Neuronal stem cell (in vitro differentiated cells): ENCODE results near the gene CSF3.

Experiments
- DNase-seq: peaks from one replicate; pipeline ENCODE4 v3.0.0-alpha.2; 2013; ENCODE audit warnings: low spot score
- H2AFZ ChIP-seq: one replicate; pipeline ENCODE4 v1.6.1; 2013; ENCODE audit warnings: mild to moderate bottlenecking, low read length, inconsistent platforms
- H2AK5ac ChIP-seq: 2 replicates; pipeline ENCODE4 v1.6.1; 2013; ENCODE audit warnings: low read depth, mild to moderate bottlenecking, inconsistent platforms, low read length, moderate library complexity, mixed read lengths
- H2BK120ac ChIP-seq: 2 replicates; pipeline ENCODE4 v1.6.1; 2013; ENCODE audit warnings: low read depth, mild to moderate bottlenecking, inconsistent platforms, low read length, moderate library complexity, mixed read lengths
- H2BK12ac ChIP-seq: one replicate; pipeline ENCODE4 v1.6.1; 2013; ENCODE audit warnings: low read length, inconsistent platforms
- H2BK15ac ChIP-seq: 2 replicates; pipeline ENCODE4 v1.6.1; 2013; ENCODE audit warnings: mild to moderate bottlenecking, low read length, inconsistent platforms, mixed read lengths
- H2BK5ac ChIP-seq: one replicate; pipeline ENCODE4 v1.6.1; 2013; ENCODE audit warnings: inconsistent platforms, mild to moderate bottlenecking, low read length, moderate library complexity
- H3K14ac ChIP-seq: one replicate; pipeline ENCODE4 v1.6.1; 2013; ENCODE audit warnings: low read length, inconsistent platforms
- H3K18ac ChIP-seq: 2 replicates; pipeline ENCODE4 v1.6.1; 2013; ENCODE audit warnings: low read length, inconsistent platforms
- H3K23ac ChIP-seq: 2 replicates; pipeline ENCODE4 v1.6.1; 2013; ENCODE audit warnings: low read depth, mild to moderate bottlenecking, mixed read lengths, low read length, inconsistent platforms; ENCODE audit not compliant: poor library complexity
- H3K27ac ChIP-seq: replicated peaks from 3 replicates; pipeline ENCODE4 v1.5.1; 2013; ENCODE audit warnings: low read length, inconsistent platforms
- H3K27me3 ChIP-seq, 3 experiments: 2 replicates each; pipeline ENCODE4 v1.6.1; 2013; ENCODE audit warnings: low read length in 3 of 3, mild to moderate bottlenecking in 2 of 3, inconsistent platforms in 1 of 3, low read depth in 1 of 3, mixed read lengths in 1 of 3, moderate library complexity in 1 of 3; ENCODE audit not compliant: control insufficient read depth in 3 of 3, insufficient read depth in 3 of 3
- H3K36me3 ChIP-seq, 2 donors: replicated peaks in 1 of 2; 2 replicates each; pipeline ENCODE4 v1.6.1; 2013; ENCODE audit warnings: low read length in 2 of 2; ENCODE audit not compliant: control insufficient read depth in 2 of 2, insufficient read depth in 2 of 2
- H3K4ac ChIP-seq: 2 replicates; pipeline ENCODE4 v1.6.1; 2013; ENCODE audit warnings: inconsistent platforms, mild to moderate bottlenecking, low read length, moderate library complexity
- H3K4me1 ChIP-seq, 2 donors: 1 replicate in 1 of 2; 2 replicates in 1 of 2; pipeline ENCODE4 v1.6.1; 2013; ENCODE audit warnings: low read length in 2 of 2, low read depth in 1 of 2; ENCODE audit not compliant: control insufficient read depth in 2 of 2, insufficient read depth in 1 of 2
- H3K4me2 ChIP-seq: one replicate; pipeline ENCODE4 v1.6.1; 2013; ENCODE audit warnings: mild to moderate bottlenecking, low read length, inconsistent platforms; ENCODE audit not compliant: insufficient read depth, poor library complexity, severe bottlenecking
- H3K4me3 ChIP-seq, 2 donors: 2 replicates each; pipeline ENCODE4 v1.5.1; 2013; ENCODE audit warnings: low read length in 2 of 2, mild to moderate bottlenecking in 2 of 2, inconsistent platforms in 1 of 2, moderate library complexity in 1 of 2
- H3K79me1 ChIP-seq: one replicate; pipeline ENCODE4 v1.6.1; 2013; ENCODE audit warnings: low read depth, mild to moderate bottlenecking, inconsistent platforms, low read length, moderate library complexity
- H3K9ac ChIP-seq: one replicate; pipeline ENCODE4 v1.6.1; 2013; ENCODE audit warnings: mild to moderate bottlenecking, low read depth, low read length, inconsistent platforms; ENCODE audit not compliant: poor library complexity
- H3K9me3 ChIP-seq, 2 donors: replicated peaks in 1 of 2; 2 replicates each; pipeline versions ENCODE3 to v1.6.1; 2013; ENCODE audit warnings: low read length in 2 of 2, mild to moderate bottlenecking in 2 of 2, inconsistent platforms in 1 of 2, low read depth in 1 of 2, mixed read lengths in 1 of 2, moderate library complexity in 1 of 2; ENCODE audit not compliant: control insufficient read depth in 2 of 2, insufficient read depth in 1 of 2
- H4K8ac ChIP-seq: one replicate; pipeline ENCODE4 v1.6.1; 2013; ENCODE audit warnings: low read depth, mild to moderate bottlenecking, inconsistent platforms, low read length, moderate library complexity
- H4K91ac ChIP-seq: one replicate; pipeline ENCODE4 v1.6.1; 2013; ENCODE audit warnings: low read length, low read depth, mild to moderate bottlenecking, inconsistent platforms; ENCODE audit not compliant: poor library complexity
- WGBS, 2 donors: extraction: QIAGEN DNeasy Blood & Tissue Kit; methylation state at CpG; one replicate each; pipeline ENCODE4 v1.1.7; 2013; ENCODE audit warnings: missing lambda C conversion rate in 2 of 2, mixed read lengths in 1 of 2; ENCODE audit not compliant: insufficient read length in 2 of 2, insufficient replicate concordance in 1 of 2; ENCODE audit errors: extremely low coverage in 2 of 2; 5-methylcytosine and 5-hydroxymethylcytosine counted together

Gene CSF3

DNA sequence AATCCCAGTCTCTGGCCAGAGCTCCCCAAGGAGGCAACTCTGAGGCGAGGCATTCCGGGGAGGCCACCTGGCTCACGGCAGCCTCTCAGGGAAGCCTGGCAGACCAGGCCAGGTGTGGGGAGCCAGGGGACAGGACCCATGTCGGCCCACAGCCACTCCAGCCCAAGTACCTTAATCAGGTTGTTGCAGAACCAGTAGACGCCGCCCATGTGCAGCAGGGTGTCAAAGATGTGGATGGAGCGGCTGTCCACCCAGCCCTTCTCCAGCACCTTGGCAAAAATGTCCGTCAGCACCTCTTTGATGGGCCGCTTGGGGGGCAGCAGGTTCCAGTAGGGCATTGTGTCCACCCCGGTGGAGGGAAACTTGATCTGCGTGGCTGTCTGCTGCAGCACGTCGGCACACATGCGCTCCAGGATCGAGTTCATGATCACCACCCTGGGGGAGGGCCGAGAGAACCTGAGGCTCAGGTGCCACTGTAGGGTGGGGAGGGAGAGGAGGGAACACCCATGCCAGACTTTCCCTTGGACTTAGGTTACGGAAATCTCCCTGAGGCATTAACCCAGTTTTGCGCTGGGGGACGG lies 7.8 kb downstream of the CSF3 start:
- no peak overlapping the region for H3K4me2 ChIP-seq
- peaks cover 4% of the 10 kb centered on the region for H3K79me1 ChIP-seq
- H3K4me1 ChIP-seq: peaks cover 9 to 16% of the 10 kb centered on the region in 2 donors
- H4K8ac ChIP-seq: no peak overlapping the region
- H3K23ac ChIP-seq: peak overlapping the region; percentile 80
- H3K27ac ChIP-seq: no peak overlapping the region
- H2BK15ac ChIP-seq: no peak overlapping the region
- H2AK5ac ChIP-seq: no peak overlapping the region
- H3K18ac ChIP-seq: no peak overlapping the region
- no peak overlapping the region for H3K9ac ChIP-seq
- H3K4me3 ChIP-seq: peak overlapping the region in 1 of 2 donors; percentile 26
- H3K9me3 ChIP-seq: no peaks in the 10 kb centered on the region
- H2BK120ac ChIP-seq: no peak overlapping the region
- no CpG with 5 or more reads among the region's 19 CpGs for WGBS, 2 donors
- no peak overlapping the region for H3K14ac ChIP-seq
- H4K91ac ChIP-seq: no peak overlapping the region
- H3K27me3 ChIP-seq: no peaks in the 10 kb centered on the region
- H3K4ac ChIP-seq: no peak overlapping the region
- no peak overlapping the region for H2BK12ac ChIP-seq
- peaks cover 43 to 92% of the 10 kb centered on the region in 2 donors for H3K36me3 ChIP-seq
- H2AFZ ChIP-seq: no peak overlapping the region
- no peak for DNase-seq
- H2BK5ac ChIP-seq: no peak overlapping the region

DNA sequence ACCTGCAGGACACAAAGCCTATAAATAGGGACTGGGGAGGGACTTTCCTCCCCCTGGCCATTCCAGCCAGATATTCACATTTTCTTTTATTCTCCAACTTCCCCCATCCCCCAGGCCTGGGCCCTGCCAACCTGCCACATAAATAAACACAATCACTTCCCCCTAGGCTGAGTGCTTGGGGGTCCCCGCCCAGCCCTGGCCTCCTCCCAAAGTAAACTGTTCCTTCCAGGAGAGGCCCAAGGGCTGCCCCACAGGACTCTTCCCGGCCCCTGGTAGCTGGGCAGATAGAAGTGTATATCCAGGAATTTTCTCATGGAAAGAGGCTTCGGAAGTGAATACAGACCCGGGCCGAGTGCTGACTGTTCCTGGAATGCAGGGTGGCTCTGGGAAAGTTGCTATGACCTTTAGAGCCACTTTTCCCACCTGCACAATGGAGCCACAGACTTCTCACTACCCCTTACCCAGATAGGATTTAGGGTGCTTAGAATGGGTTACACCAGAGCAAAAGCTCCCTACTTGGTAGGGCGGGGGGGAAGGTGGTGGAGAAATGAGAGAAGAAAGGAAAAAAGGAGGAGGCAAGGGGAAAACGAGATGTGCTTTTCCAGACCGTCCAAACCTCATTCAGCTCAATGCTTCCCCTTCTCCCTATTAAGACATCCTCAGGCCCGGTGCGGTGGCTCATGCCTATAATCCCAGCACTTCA lies 8.5 kb downstream of the CSF3 start:
- no peak for DNase-seq

DNA sequence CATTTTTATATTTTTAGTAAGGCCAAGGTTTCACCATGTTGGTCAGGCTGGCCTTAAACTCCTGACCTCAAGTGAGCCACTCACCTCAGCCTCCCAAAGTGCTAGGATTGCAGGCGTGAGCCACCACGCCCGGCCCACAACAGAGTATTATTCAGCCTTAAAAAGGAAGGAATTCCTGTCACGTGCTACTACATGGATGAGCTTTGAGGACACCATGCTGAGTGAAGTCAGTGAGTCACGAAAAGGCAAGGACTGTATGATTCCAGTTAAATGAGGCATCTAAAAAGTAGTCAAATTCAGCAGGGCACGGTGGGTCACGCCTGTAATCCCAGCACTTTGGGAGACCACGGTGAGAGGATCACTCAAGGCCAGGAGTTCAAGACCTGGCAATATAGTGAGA lies 9.7 kb downstream of the CSF3 start:
- H3K27me3 ChIP-seq: no peaks in the 10 kb centered on the region
- H4K8ac ChIP-seq: no peak overlapping the region
- peaks cover 0 to 1% of the 10 kb centered on the region in 2 donors for H3K4me1 ChIP-seq
- H4K91ac ChIP-seq: no peak overlapping the region
- no peaks in the 10 kb centered on the region for H3K9me3 ChIP-seq
- H3K18ac ChIP-seq: no peak overlapping the region
- no peak overlapping the region for H3K23ac ChIP-seq
- H3K4me2 ChIP-seq: no peak overlapping the region
- H2AFZ ChIP-seq: no peak overlapping the region
- no peak overlapping the region for H3K9ac ChIP-seq
- H2BK5ac ChIP-seq: no peak overlapping the region
- H2BK15ac ChIP-seq: no peak overlapping the region
- no peak overlapping the region for H2BK12ac ChIP-seq
- H3K27ac ChIP-seq: no peak overlapping the region
- H3K4me3 ChIP-seq: no peak overlapping the region
- H2AK5ac ChIP-seq: no peak overlapping the region
- H3K79me1 ChIP-seq: no peaks in the 10 kb centered on the region
- no peak overlapping the region for H2BK120ac ChIP-seq
- H3K4ac ChIP-seq: no peak overlapping the region
- no peak overlapping the region for H3K14ac ChIP-seq
- peaks cover 52 to 94% of the 10 kb centered on the region in 2 donors for H3K36me3 ChIP-seq
- WGBS, 2 donors: no CpG with 5 or more reads among the region's 8 CpGs
- DNase-seq: no peak

More for the DNA sequence above, 8.5 kb downstream of the CSF3 start:
- Histone ChIP-seq H2AFZ (no peak overlapping the region), H3K36me3 (peaks cover 48 to 94% of the 10 kb centered on the region in 2 donors), H3K14ac (no peak overlapping the region), H3K9ac (no peak overlapping the region), H3K27me3 (no peaks in the 10 kb centered on the region), H3K4me1 (peaks cover 5 to 10% of the 10 kb centered on the region in 2 donors), H3K4me3 (no peak overlapping the region), H3K27ac (no peak overlapping the region), H2BK12ac (no peak overlapping the region), H2AK5ac (no peak overlapping the region), H3K79me1 (peaks cover 4% of the 10 kb centered on the region), H2BK120ac (no peak overlapping the region), H4K8ac (no peak overlapping the region), H4K91ac (no peak overlapping the region), H3K18ac (no peak overlapping the region), H2BK5ac (no peak overlapping the region), H3K4me2 (no peak overlapping the region), H2BK15ac (no peak overlapping the region), H3K4ac (no peak overlapping the region), H3K23ac (no peak overlapping the region), H3K9me3 (no peaks in the 10 kb centered on the region)
- WGBS, 2 donors: no CpG with 5 or more reads among the region's 10 CpGs

DNA sequence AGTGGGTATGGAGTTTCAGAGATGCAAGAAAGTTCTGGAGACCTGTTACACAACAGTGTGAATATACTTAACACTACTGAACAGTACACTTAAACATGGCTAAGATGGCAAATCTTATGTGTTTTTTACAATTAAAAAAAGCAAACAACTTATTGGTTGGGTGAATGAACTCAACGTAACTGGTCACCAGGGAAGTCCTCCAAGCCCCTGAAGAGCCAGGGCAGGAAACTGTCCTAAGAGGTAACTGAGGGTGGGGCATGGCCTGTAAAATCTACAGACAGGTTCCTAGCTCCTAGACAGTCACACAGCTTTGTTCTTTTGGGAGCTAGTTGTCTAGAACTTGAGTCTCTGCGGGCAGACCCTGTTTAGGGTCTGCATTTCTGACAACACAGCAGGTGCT lies 10.3 kb downstream of the CSF3 start:
- Histone ChIP-seq H2BK120ac (no peak overlapping the region), H3K4me3 (peak overlapping the region in 1 of 2 donors; percentile 11), H3K27ac (no peak overlapping the region), H2BK15ac (no peak overlapping the region), H3K18ac (no peak overlapping the region), H2AK5ac (no peak overlapping the region), H3K79me1 (no peaks in the 10 kb centered on the region), H2BK5ac (no peak overlapping the region), H3K27me3 (no peaks in the 10 kb centered on the region), H3K9ac (no peak overlapping the region), H3K4ac (no peak overlapping the region), H3K4me2 (no peak overlapping the region), H3K9me3 (no peaks in the 10 kb centered on the region), H4K91ac (no peak overlapping the region), H3K23ac (no peak overlapping the region), H2AFZ (no peak overlapping the region), H2BK12ac (no peak overlapping the region), H3K14ac (no peak overlapping the region), H3K36me3 (peaks cover 49 to 93% of the 10 kb centered on the region in 2 donors), H4K8ac (no peak overlapping the region), H3K4me1 (peaks cover 0 to 1% of the 10 kb centered on the region in 2 donors)
- no peak for DNase-seq
- no CpG with 5 or more reads among the region's 2 CpGs for WGBS, 2 donors
